ENCODE measurements around the gene LOXL3.

DNA sequence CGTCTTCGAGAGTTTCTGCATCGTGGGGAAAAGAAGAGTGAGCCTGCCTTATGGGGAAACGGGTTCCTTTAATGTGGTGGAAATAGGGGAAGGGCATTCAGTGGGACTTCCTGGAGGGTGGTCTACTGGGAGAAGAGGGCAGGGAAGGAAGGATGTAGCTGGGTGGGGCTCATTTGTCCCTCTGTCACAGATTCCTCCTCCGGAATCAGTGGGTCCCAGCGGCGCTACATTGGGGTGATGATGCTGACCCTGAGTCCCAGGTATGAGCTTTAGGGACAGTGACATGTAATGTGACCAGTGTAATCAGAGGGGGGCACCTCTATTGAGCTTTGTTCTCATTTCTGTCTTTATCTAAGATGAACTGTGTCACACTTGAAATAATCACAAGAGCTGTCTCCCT lies 22.1 kb downstream of the LOXL3 start:
- TF ChIP-seq, protein P1, sequence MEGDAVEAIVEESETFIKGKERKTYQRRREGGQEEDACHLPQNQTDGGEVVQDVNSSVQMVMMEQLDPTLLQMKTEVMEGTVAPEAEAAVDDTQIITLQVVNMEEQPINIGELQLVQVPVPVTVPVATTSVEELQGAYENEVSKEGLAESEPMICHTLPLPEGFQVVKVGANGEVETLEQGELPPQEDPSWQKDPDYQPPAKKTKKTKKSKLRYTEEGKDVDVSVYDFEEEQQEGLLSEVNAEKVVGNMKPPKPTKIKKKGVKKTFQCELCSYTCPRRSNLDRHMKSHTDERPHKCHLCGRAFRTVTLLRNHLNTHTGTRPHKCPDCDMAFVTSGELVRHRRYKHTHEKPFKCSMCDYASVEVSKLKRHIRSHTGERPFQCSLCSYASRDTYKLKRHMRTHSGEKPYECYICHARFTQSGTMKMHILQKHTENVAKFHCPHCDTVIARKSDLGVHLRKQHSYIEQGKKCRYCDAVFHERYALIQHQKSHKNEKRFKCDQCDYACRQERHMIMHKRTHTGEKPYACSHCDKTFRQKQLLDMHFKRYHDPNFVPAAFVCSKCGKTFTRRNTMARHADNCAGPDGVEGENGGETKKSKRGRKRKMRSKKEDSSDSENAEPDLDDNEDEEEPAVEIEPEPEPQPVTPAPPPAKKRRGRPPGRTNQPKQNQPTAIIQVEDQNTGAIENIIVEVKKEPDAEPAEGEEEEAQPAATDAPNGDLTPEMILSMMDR (IDR thresholded peaks at IDR 0.05; ENCODE audit: poor library complexity): no peak
- TF ChIP-seq EZH2 (IDR thresholded peaks at IDR 0.05; ENCODE audit: borderline replicate concordance) (no peak), EZH2phosphoT487 (IDR thresholded peaks at IDR 0.05; ENCODE audit: low read depth, severe bottlenecking, unreplicated experiment) (no peak)

Data from hepatocyte (in vitro differentiated cells).